Activated naive CD8-positive, alpha-beta T cell treated with anti-CD3 and anti-CD28 coated beads, Interleukin-2, amount 50 U/mL, for 16 hours (primary cell): ENCODE results near the gene ADAMTSL1.
"Not testable (repeated sequence)": the region's sequence is repeated elsewhere in the genome, so short reads cannot be mapped to it uniquely, and the experiment has no call there.

Source experiments
- DNase-seq: peaks from one replicate; pipeline ENCODE4 v3.0.0-alpha.2; 2020; ENCODE audit warnings: low read depth, low spot score

The ADAMTSL1 gene

GRCh38 chr9:18861609-18862544, 387.9 kb downstream of the ADAMTSL1 start:
- DNase-seq, result no peak

GRCh38 chr9:18863791-18864190, 389.8 kb downstream of the ADAMTSL1 start:
- no peak for DNase-seq

DNA sequence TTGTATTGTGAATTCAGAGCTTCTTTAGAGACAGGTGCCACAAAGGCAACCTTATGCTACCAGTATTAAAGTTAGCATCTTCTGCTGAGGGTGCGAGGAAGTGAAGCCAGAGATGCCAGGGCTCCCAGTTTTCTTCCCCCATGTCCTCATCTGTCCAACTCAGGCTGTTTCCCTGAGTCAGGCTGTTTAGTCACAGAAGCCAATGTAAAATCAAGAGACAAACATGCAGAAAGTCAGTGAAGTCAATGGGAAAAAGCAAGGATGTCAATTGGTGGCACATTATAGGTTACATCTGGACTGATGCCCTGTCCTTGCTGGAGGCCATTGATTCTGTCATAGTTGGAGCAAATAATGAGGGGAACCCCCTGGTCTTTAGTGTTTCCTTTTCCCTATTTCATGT, 390.6 kb downstream of the ADAMTSL1 start:
- no peak for DNase-seq

DNA sequence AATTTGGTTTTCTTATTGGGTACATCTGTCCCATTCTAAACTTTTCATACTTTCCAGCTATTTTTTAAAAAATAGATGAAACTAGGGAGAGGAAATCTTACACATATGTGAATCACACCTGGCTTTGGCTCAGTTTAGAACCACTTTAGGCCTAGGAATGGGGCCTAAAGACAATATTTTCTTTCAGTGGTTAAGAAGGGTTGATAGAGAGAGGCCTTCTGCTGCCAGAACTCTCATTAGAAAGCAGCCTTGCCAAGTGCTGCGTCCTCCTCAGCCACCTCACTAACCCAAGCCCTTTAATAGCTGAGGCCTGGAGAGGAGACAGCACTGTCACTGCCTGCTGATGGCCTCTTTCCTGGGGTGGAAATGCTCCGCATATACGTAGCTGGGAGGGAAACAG, 391.6 kb downstream of the ADAMTSL1 start:
- no peak for DNase-seq

- no peak for DNase-seq
Observed at GRCh38 chr9:18866121-18866831, 392.3 kb downstream of the ADAMTSL1 start.

DNA sequence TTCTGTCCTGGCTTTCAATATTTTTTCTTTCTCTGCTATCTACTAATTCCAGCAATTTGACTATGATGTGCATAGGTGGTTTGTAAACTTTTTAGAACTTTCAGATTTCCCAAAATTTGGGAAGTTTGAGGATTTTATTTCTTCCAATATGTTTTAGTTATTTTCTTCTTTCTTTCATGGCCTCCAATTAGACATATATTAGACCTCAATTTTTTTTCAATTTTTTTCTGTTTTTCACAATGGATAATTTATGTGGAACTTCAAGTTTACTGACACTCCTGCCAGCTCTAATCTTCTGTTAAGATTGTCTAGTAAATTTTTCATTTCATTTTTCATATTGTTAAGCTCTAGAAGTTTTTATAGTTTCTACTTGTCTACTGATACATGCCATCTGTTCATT, 395.8 kb downstream of the ADAMTSL1 start:
- DNase-seq, result no peak

GRCh38 chr9:18874069-18874468, 400.1 kb downstream of the ADAMTSL1 start:
- no peak for DNase-seq

DNA sequence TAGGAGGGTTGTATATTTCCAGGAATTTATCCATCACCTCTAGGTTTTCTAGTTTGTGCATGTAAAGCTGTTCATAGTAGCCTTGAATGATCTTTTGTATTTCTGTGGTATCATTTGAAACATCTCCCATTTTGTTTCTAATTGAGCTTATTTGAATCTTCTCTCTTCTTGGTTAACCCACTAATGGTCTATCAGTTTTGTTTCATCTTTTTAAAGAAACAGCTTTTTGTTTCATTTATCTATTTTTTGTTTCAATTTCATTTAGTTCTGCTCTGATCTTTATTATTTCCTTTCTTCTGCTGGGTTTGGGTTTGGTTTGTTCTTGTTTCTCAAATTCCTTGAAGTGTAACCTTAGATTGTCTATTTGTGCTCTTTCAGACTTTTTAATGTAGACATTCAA, 401.0 kb downstream of the ADAMTSL1 start:
- DNase-seq, result not testable (repeated sequence)

GRCh38 chr9:18877984-18878383, 404.0 kb downstream of the ADAMTSL1 start:
- DNase-seq, result no peak

GRCh38 chr9:18881758-18882157, 407.8 kb downstream of the ADAMTSL1 start:
- no peak for DNase-seq

DNA sequence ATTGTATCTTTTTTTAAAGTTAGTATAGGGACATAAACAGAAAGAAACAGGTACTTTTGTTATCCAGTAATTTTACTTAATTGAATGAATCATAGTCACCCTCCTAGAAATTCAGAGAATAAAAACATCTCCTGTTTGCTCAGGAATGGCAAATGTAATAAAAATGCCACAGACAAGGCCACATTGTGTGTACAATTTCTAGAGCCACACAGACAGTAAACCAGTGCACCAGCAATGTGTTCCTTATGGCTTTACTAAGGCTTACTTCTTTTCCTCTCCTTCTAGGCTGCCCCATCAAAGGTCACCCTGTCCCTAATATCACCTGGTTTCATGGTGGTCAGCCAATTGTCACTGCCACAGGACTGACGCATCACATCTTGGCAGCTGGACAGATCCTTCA, 413.6 kb downstream of the ADAMTSL1 start:
- no peak for DNase-seq

GRCh38 chr9:18888290-18888689, 414.3 kb downstream of the ADAMTSL1 start:
- no peak for DNase-seq

- DNase-seq, result no peak
Observed at GRCh38 chr9:18889550-18889949, 415.6 kb downstream of the ADAMTSL1 start.

DNA sequence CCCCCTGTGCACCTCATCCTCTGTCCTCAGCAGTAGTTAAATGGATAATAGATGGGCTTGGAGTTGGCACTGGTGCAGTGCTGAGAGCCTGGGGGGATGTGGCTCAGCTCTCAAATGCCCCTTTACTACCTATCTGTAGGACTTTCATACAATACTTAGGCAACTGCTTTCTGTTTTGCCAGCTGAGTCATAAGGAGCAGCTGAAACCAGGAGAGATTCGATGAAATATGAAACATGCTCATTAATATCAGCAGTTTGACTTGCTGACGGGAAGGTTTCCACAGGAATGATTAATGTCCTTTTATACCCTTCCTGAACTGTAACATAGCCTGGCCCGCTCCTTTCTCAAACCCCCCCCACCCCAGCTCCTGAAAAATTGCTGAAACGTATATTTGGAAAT, 416.4 kb downstream of the ADAMTSL1 start:
- DNase-seq, result no peak

GRCh38 chr9:18891946-18892670, 418.2 kb downstream of the ADAMTSL1 start:
- DNase-seq, result no peak

- DNase-seq, result no peak
Observed at GRCh38 chr9:18893046-18893445, 419.1 kb downstream of the ADAMTSL1 start.

- DNase-seq, result no peak
Observed at GRCh38 chr9:18893491-18893890, 419.5 kb downstream of the ADAMTSL1 start.

DNA sequence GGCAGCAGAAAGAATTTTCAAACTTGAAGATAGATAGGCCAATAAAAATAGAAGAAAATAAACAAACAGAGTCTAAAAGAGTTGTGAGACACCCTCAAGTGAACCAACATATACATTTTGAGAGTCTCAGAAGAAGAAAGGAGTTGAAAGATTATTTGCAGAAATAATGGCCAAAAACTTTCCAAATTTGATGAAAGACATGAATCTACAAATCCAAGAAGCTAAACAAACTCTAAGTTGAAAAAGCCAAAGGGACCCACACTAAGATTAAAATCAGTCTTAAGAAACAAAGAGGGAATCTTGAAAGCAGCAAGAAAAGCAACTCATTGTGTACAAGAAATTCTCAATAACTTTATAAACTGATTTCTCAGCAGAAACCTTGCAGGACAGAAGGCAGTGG, 422.1 kb downstream of the ADAMTSL1 start:
- DNase-seq, result no peak

DNA sequence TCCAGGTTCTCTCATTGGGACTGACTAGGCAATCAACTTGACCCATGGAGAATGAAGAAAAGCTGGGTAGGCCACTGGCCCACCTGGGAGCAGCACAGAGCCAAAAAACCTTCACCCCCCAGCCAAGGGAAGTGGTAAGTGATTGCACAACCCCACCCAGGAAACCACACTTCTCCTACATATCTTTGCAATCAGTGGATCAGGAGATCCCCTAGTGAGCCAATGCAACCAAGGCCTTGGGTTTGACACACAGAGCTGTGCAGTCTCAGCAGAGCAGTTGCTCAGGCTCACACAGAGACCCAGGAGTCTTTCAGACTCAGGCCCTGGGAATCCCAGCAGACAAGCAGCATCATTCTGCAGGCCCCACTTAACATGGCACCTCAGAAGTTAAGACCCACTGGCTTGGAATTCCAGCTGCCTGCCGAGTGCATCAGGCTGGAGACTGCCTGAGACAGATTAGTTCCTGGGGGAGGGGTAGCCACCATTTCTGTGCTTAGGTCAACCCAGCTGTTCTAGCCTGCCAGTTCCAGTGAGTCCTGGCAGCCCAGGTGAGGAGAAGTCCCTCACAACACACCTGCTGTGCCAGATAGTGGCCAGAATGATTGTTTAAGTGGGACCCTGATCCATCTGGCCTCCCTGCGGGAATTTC, 422.7 kb downstream of the ADAMTSL1 start:
- no peak for DNase-seq

DNA sequence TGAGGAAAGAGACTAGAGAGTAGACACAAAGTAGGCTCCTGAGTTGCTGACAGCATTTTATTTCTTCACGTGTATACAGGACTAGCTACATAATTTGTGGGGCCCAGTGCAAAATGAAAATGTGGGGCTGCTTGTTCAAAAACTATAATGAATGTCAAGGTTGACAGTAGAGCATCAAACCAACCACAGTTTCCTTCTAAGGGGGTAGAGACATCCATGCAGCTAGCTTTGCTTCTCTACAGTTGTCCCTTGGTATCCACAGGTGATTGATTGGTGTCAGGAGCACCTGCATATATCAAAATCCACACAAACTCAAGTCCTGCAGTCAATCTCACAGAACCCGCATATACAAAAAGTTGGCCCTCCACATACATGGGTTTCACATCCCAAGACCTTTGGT, 429.5 kb downstream of the ADAMTSL1 start:
- DNase-seq, result no peak

- no peak for DNase-seq
Observed at GRCh38 chr9:18905028-18905882, 431.3 kb downstream of the ADAMTSL1 start.
